Upper lobe of left lung (tissue), 6 donors: ENCODE results near the gene CNTN2. TPM values are rescaled to one million over a fixed set of nuclear protein-coding genes. Genes with fewer than 3 reads are reported as not detected.
A peak's percentile ranks its signal among the peaks of the same experiment; 100 is the strongest.

Experiments
- ATAC-seq, 2 donors: fragments of 200-7000 bp; cut with Tn5 transposase; one replicate each; pipeline ENCODE4 v1.9.1; 2022; ENCODE audit warnings: mild to moderate bottlenecking in 2 of 2, moderate library complexity in 2 of 2; ENCODE audit not compliant: low FRiP score in 2 of 2
- DNase-seq, 2 donors: peaks; one replicate each; pipeline ENCODE4 v3.0.0-alpha.2; 2019 to 2020
- H3K27ac ChIP-seq, 4 donors: fragments of 200-600 bp; sonication (generic); one replicate each; pipeline ENCODE4 v1.5.1; 2016 to 2019
- H3K27me3 ChIP-seq, 4 donors: fragments of 200-600 bp; sonication (generic); one replicate each; pipeline ENCODE4 v1.5.1; 2017 to 2019
- H3K36me3 ChIP-seq, 4 donors: fragments of 200-600 bp; sonication (generic); one replicate each; pipeline ENCODE4 v1.5.1; 2016 to 2019
- H3K4me1 ChIP-seq, 4 donors: fragments of 200-600 bp; sonication (generic); one replicate each; pipeline ENCODE4 v1.5.1; 2018 to 2019
- H3K4me3 ChIP-seq, 4 donors: fragments of 200-600 bp; sonication (generic); one replicate each; pipeline ENCODE4 v1.5.1; 2017 to 2019; ENCODE audit warnings: mild to moderate bottlenecking in 2 of 4, moderate library complexity in 1 of 4
- H3K9me3 ChIP-seq, 4 donors: fragments of 200-600 bp; sonication (generic); one replicate each; pipeline ENCODE4 v1.5.1; 2018 to 2019
- CTCF ChIP-seq, 6 experiments: fragments of 450-650 bp in 4 of 6; fragments of 200-600 bp in 2 of 6; sonication (generic) in 2 of 6; IDR thresholded peaks; one replicate each; pipeline ENCODE4 v1.5.1; 2016 to 2019; ENCODE audit warnings: antibody characterized with exemption in 6 of 6
- EP300 ChIP-seq, 4 donors: sonication (generic); formaldehyde crosslinking; IDR thresholded peaks; one replicate each; pipeline ENCODE4 v1.5.1; 2017; ENCODE audit warnings: antibody characterized with exemption in 4 of 4, control low read depth in 2 of 4
- POLR2A ChIP-seq, 4 donors: fragments of 450-650 bp; IDR thresholded peaks; one replicate each; pipeline ENCODE4 v1.5.1; 2016 to 2017; ENCODE audit warnings: antibody characterized with exemption in 4 of 4, mild to moderate bottlenecking in 2 of 4
- POLR2AphosphoS5 ChIP-seq, 2 donors: sonication (generic); formaldehyde crosslinking; IDR thresholded peaks; one replicate each; pipeline ENCODE4 v1.5.1; 2017; ENCODE audit warnings: antibody characterized with exemption in 2 of 2
- WGBS, 2 donors: methylation state at CpG; one replicate each; pipeline ENCODE4 v1.1.5; 2017 to 2018; 5-methylcytosine and 5-hydroxymethylcytosine counted together
- total RNA-seq, 6 donors: library from RNA; depleted of rRNA in 4 of 6; stranded (reverse); fragments of >200 nt in 4 of 6; gene quantifications; one replicate each; pipeline versions ENCODE4 v1.1.0 to v1.2.1, GENCODE V29; 2016 to 2021
- donor health status: DM: no; HTN: no; CAD: no; lungs with moderate emphysema.
- donor health status: DM: no; HTN: yes; CAD: no; lungs with severe emphysema.

Gene CNTN2
- not detected for total RNA-seq

- Histone ChIP-seq H3K4me1 (peaks cover 0 to 8% (median 2%) of the 10 kb centered on the region in 4 donors), H3K27me3 (peaks cover 0 to 23% (median 2%) of the 10 kb centered on the region in 4 donors), H3K36me3 (no peaks in the 10 kb centered on the region), H3K27ac (no peak within 1 kb of the TSS), H3K4me3 (no peak within 1 kb of the TSS), H3K9me3 (no peaks in the 10 kb centered on the region)
- TF ChIP-seq POLR2AphosphoS5 (IDR thresholded peaks at IDR 0.05) (no peak), POLR2A (IDR thresholded peaks at IDR 0.05) (no peak), EP300 (IDR thresholded peaks at IDR 0.05) (no peak), CTCF (IDR thresholded peaks at IDR 0.05) (no peak)
- 12 to 40% methylated on average over 1 to 29 of the region's 53 CpGs for WGBS, 2 donors
- no peak for ATAC-seq
- peak in 1 of 2 donors; percentile 78 for DNase-seq
Observed at GRCh38 chr1:205042911-205043806, at the start of gene CNTN2. TSS of gene CNTN2 (plus strand) at chr1:205043212. CDS start at chr1:205053186, 9,974 bp downstream.

GRCh38 chr1:204994086-204994862 lies 48.7 kb upstream of the CNTN2 start:
- no peak for TF ChIP-seq EP300 (IDR thresholded peaks at IDR 0.05)
- TF ChIP-seq CTCF (IDR thresholded peaks at IDR 0.05): no peak
- TF ChIP-seq POLR2A (IDR thresholded peaks at IDR 0.05): no peak
- no peak for TF ChIP-seq POLR2AphosphoS5 (IDR thresholded peaks at IDR 0.05)

GRCh38 chr1:204996981-204997380 lies 46.0 kb upstream of the CNTN2 start:
- Histone ChIP-seq H3K4me1 (no peaks in the 10 kb centered on the region), H3K4me3 (no peak overlapping the region), H3K9me3 (no peaks in the 10 kb centered on the region), H3K27ac (no peak overlapping the region), H3K36me3 (no peaks in the 10 kb centered on the region), H3K27me3 (no peaks in the 10 kb centered on the region)
- ATAC-seq: no peak
- no peak for TF ChIP-seq CTCF (IDR thresholded peaks at IDR 0.05)
- no peak for TF ChIP-seq POLR2A (IDR thresholded peaks at IDR 0.05)
- no peak for TF ChIP-seq EP300 (IDR thresholded peaks at IDR 0.05)
- TF ChIP-seq POLR2AphosphoS5 (IDR thresholded peaks at IDR 0.05): no peak
- WGBS, 2 donors: 91 to 96% methylated on average over 21 to 22 of the region's 22 CpGs
- no peak for DNase-seq

More at GRCh38 chr1:204994086-204994862, 48.7 kb upstream of the CNTN2 start:
- Histone ChIP-seq H3K36me3 (no peaks in the 10 kb centered on the region), H3K4me1 (no peaks in the 10 kb centered on the region), H3K27me3 (no peaks in the 10 kb centered on the region), H3K27ac (no peak overlapping the region), H3K4me3 (no peak overlapping the region), H3K9me3 (no peaks in the 10 kb centered on the region)
- DNase-seq: no peak
- ATAC-seq: no peak
- WGBS, 2 donors: 85 to 86% methylated on average over 10 of the region's 10 CpGs

DNA sequence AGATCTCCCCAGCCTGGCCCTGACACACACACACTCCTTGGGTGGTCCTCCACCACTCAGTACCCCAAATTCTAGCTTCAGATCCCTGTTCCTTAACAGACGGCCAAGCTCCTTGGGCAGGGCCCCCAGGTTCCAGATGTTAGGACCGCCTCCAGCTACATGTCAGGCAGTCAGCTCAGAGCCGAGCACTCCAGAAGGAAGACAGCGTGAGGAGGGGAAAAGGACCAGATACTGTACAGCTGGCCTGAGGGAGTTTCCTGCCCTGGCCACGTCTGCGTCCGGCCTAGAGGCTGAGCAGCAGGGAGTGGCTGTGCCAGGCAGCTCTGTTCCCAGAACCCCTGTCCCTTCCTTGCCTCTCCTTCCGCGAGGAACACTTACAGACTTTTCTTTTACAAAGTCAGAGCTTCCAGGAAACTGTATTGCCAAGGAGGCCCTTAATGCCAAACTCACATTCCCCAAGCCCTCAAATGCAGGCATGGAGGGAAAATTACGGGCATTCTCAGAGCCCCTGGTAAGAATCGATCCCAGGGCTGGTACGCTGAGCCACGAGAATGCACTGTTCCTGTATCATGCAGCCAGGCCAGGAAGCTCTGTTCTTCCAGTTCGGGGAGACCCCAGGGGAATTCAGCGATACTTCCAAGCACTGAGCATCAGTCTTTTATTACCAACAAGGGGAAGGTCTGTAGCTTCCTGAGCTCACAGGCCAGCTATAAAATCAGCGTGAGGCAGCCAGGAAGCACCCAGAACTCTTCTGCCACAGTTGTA lies 45.2 kb upstream of the CNTN2 start:
- Histone ChIP-seq H3K36me3 (no peaks in the 10 kb centered on the region), H3K4me3 (no peak overlapping the region), H3K27me3 (no peaks in the 10 kb centered on the region), H3K27ac (no peak overlapping the region), H3K4me1 (no peaks in the 10 kb centered on the region), H3K9me3 (no peaks in the 10 kb centered on the region)
- TF ChIP-seq CTCF (IDR thresholded peaks at IDR 0.05): no peak
- no peak for TF ChIP-seq EP300 (IDR thresholded peaks at IDR 0.05)
- no peak for TF ChIP-seq POLR2AphosphoS5 (IDR thresholded peaks at IDR 0.05)
- no peak for TF ChIP-seq POLR2A (IDR thresholded peaks at IDR 0.05)
- 67 to 72% methylated on average over 15 to 16 of the region's 16 CpGs for WGBS, 2 donors
- DNase-seq (no peak), ATAC-seq (no peak)
